GM21786 (cell line): ENCODE results near the gene CDHR3.

Experiments used
- ATAC-seq: cut with Tn5 transposase; IDR thresholded peaks from one replicate; pipeline ENCODE4 v1.9.1; 2021; ENCODE audit not compliant: unreplicated experiment

CDHR3 gene

DNA sequence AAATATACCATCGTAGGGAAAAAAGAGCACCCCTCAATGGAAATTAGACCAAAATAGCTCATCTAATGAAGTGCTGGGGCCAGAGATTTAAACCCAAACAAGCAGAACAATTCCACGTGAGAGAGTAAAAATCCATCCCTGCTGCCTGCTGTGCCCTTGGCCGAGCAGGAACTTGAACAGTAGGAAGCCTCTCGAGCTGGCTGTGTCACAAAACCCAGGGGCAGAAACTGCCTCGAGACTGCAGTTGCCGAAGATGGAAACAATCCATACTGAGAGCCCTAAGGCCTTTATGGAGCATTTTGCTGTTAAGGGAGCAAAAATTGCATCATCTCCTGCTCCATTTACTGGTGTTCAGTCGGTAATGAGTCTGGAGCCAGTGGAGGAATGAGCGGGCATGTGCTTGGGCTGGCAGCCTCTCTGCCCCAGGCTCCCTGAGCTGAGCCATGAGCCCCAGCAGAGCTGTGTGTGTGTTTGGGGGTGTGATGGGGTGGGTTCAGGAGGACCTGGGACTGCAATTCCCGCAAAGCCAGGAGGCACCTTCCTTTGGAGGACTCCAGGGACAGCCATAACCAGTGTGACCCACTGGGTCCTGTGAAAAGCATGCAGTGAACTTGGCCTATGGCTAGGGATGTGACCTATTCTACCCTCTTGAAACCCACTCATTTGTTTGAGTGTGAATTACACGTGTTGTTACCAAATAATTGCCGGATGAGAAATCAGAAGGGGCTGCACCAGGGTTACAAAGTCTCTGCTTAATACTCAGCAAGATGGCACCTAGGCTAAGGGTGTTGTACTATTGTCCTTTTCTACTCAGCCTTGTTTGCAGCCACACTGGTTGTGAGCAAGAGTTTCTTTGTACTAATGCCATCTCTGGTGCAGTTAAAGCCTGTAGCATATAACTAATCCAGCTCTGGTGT lies 58.3 kb downstream of the CDHR3 start:
- ATAC-seq = no peak

DNA sequence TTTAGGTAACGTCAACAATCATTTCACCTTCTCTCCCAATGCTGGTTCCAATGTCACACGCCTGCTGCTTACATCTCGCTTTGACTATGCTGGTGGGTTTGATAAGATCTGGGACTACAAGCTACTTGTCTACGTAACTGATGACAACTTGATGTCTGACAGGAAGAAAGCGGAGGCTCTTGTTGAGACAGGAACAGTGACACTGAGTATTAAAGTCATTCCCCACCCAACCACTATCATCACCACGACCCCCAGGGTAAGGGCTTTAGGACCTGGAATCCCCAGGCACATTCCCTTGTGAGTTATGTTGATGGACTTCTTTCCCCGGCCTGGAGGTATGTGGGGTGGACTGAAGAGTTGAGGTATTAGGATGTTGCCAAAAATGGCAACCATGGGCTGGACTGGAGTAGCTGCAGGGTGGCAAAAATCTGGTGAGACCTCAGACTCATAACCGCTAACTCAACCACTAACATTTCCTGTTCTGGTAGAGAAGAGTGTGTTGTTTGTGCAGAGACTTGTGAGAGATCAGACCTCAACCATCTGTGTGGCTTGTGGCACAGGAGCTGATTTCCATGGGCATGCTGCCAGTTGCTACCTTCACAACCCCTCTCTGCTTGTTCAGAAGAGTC lies 59.2 kb downstream of the CDHR3 start:
- peak; percentile 78 for ATAC-seq

DNA sequence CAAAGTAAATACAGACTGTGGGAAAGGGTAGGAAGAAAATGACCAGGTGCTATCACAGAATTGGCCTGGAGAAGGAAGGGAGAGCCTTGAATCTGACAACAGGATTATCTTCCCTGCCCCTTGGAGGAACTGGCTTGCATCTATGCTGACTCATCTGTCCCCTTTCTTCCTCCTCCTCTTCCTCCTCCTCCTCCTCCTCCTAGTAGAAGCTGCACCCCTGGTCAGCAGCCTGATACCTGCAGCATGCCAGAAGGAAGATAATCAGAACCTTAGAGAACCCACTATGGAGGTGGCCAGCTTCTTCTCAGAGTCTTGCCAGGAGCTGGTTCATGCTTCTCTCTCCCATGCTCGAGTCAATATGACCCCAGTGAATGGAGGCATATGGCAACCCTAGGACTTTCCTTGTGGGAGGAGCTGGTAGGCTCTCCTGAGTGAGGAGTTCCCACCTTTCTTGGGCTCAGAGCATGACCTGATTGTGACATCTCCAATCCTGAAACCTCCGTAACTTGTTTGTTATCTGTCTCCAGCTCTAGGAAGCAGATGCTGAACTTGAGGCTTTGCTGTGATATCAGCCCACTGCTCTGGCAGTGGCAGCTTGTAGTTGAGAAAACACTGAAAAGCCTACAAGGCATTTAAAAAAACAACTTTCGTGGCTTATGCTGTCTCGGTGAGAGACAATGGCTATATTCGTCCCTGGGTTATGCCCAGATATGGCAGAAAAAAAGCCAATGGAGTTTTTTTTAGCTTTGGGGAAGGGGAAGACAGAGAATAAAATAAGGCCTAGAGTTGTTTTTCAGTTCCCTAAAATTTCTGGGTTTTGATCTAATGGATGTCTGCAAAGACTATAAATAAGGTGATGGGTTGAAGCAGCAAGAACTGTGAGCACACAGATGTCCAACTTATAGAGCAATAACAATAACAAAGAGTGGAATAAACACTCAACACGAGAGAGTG lies 60.6 kb downstream of the CDHR3 start:
- ATAC-seq = no peak

DNA sequence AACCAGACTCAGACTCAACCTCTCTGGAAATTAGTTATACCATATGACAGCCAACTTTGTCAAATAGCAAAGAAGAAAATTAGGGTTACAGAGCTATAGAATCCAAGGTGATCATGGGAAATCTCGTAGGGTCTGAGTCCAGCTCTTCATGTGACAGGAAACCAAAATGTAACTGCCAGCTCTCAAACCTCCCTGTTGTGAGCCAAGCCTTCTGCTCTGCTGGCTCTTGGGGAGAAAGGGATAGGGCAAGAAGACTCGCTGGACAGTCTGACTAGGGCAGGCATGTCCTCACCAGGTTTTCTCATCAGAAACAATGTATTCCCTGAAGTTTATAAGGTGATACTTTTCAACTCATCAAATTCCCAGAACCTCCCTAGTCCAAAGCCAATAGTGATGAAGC lies 63.0 kb downstream of the CDHR3 start:
- ATAC-seq = no peak

DNA sequence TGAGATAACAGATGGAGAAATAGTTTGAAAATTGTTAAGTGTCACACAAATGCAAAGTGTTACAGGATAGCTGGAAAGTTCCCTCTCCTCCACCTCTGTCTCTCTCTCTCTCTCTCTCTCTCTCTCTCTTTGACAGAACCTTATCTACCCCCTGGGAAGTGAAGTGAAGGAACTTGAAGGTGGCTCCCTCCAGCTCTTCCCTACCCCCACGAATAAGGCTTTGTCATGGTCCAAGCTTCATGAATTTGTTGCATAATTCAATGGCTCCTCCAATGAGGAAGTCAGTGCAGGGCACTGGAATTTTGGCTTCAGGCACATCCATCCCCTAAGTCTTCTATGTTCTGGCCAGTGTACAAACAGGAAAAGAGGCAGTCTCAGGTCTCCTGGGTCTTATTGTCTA lies 66.4 kb downstream of the CDHR3 start:
- ATAC-seq = no peak

DNA sequence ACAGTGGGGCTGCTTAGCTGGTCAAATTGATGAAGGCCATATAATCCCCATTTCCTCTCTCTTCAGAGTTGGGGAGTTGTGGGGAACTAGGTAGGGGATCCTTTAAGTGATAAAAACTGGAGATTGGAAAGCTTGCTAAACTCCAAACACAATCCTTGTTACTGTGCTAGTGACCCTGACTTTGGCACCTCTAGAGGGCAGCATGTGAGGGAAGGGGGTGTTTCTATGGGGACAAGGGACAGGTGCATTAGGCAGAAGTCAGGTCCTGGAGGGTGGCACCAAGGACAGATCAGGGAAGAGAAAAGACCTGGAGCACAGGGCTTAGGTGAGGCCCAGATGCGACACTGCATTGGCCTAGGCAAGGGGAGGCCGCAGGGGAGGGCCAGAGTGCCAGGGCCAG lies 66.9 kb downstream of the CDHR3 start:
- no peak for ATAC-seq

DNA sequence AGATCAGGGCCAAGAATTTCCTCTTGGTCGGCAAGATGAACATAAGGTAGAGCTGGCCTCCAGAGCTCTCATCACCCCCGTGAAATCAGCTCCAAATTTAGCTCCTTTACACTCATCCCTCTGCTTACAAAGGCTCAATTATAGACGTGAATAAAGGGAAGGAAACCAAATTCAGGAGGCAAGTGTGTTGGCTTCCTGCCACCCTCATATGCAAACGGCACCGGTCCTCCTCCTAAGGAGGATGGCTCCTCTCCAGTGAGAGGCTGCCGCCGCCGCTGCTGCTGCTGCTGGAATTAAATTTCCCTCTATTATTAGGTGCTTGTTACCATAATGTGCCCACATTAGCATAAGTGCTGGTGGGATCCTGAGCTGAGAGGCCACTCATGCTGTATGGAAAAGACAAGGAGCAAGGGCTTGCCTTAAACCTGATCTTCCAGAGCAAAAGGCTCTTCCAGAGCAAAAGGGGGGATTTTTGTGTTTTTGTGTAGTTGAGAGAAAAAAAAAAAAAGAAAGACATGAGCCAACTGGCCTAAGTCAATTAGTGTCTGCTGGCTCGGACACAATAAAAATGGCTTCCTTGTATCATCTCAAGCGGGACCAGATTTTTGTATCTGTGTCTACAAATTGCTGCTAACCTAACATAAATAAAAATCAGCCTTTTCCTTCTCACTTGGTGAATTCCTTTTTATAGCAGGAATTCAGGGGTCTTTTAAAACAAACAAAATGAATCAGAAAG lies 68.4 kb downstream of the CDHR3 start:
- no peak for ATAC-seq

- no peak for ATAC-seq
Observed at GRCh38 chr7:106032295-106032694, 69.2 kb downstream of the CDHR3 start.

- no peak for ATAC-seq
Observed at GRCh38 chr7:106033735-106034134, 70.7 kb downstream of the CDHR3 start.

DNA sequence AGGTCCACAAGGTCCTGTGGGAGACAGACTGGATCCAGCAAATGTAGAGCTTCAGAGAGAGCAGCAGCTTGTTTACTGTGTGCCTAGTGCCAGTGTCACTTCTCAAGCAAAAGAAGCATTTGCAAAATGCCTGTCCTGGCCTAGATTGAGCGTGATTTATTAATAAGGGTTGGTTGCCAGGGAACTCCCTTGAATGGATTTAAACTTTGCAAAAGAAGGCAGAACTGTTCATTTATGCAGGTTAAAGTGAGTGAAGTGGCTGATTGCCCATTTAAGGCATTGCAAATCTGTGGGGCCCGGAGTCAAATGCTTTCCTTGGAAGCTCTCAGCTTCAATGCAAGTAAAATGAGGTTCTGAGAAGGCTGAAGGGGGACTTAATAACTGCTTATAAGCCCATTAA lies 71.3 kb downstream of the CDHR3 start:
- ATAC-seq = no peak

DNA sequence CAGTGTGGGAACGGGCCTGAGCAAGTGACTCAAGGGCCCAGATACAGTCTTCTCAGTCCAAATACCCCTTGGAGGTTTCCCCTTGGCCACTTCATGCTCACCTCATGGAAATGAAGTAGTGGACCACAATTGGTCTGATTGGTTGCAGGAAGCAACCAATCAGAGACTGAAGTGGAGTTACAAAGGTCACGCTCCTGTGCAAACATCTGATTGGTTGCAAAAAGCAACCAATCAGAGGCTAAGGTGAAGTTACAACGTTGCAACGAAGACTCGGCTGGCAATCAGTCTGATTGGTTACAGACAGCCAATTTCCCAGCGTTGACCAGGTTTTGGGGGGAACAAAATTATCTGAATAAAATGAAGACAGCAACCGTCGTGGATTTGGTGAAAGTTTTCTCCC lies 72.5 kb downstream of the CDHR3 start:
- no peak for ATAC-seq

DNA sequence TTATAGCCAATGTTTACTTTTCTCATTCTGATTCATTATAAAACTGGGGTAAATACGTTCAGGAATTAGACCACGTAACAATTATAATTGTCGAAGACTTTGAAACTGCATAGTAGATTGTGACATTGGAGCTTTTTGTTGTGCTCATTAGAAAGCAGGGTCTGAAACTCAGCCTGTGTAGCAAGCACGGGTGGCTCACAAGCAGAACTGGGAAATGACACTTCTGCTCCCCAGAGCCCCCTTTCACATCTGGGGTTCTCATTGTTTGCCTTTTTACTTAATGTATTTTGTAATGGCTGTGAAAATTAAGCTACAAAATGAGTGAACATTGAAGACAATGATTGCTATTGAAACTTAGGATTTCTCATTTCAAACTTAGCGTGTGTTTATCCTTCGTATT lies 72.9 kb downstream of the CDHR3 start:
- no peak for ATAC-seq

GRCh38 chr7:106037489-106038176 lies 74.6 kb downstream of the CDHR3 start:
- ATAC-seq = no peak

DNA sequence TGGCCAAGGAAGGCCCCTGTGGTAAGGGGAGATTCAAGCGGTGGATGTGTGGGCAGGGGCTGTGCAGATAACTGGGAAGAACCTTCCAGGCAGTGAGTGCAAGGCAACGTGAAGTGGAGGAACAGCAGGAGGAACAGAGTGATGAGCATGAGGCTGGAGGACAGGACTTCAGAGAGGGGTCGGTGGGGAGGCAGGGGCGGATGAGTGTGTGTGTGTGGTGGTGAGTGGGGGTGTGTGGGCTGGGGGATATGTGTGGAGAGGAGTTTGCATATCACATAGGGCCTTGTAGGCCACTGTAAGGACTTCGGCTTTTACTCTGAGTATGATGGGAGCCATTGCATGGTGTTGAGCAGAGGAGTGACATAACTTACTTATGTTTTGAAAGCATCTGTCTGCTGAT lies 75.2 kb downstream of the CDHR3 start:
- no peak for ATAC-seq

GRCh38 chr7:106038916-106039315 lies 75.9 kb downstream of the CDHR3 start:
- no peak for ATAC-seq

DNA sequence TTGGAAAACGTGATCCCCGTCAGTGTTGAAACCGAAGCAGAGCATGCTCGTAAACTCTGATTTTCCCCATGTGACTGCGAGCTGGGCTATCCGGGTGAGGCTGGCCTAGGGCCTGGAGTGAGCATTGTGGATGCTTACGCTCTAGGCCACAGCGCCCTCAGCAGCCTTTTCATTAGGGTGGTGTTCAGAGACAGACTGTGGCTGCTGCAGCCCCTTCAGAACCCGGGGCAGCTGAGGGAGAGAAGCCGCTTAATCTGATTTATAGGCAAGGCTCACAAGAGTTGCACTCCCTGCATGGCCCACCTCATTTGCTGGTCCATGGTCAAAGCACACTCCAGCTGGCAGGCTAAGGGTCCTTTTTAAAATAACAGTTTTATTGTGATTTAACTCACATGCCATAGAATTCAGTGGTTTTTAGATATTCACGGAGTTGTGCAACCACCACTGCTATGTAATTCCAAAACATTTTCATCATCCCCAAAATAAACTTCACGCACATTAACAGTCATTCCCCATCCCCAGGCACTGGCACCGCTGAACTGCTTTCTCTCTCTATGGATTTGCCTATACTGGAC lies 76.5 kb downstream of the CDHR3 start:
- no peak for ATAC-seq

GRCh38 chr7:106041140-106041717 lies 78.2 kb downstream of the CDHR3 start:
- ATAC-seq = no peak

DNA sequence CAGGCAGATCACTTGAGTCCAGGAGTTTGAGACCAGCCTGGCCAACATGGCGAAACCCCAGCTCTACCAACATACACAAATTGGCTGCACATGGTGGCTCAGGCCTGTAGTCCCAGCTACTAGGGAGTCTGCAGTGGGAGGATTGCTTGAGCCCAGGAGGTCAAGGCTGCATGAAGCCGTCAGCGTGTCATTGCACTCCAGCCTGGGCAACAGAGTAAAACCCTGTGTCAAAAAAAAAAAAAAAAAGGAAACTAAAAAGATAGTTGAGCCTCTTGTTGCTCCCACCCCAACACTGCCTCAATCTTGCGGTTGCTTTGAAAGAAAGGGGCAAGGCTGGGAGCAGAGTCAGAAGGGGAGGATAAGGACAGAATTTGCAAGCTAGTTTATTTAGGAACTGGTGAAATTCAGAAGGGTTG lies 79.1 kb downstream of the CDHR3 start:
- ATAC-seq = no peak

DNA sequence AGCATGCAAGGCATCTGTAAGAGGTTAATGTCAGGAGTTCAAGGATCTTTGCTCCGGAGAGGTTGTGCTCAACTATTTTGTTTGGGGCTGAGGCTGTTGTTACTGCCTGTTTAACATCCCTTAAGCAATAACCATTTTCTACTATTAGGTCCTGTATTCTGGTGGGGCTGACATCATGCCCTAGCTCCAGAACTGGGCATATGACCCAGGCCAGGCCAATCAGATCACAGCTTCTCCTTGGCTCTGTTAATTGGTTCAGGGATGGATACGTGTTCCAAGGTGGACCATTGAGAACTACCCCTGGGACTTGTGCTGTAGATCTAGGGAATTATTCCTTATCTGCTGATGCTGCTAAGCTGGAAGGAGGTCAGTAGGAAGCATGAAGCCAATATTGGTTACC lies 82.1 kb downstream of the CDHR3 start:
- no peak for ATAC-seq
